IMR-90 (cell line): ENCODE results near the gene ING5. TPM values are rescaled to one million over a fixed set of nuclear protein-coding genes. Genes with fewer than 3 reads are reported as not detected.

ENCODE experiments used
- ATAC-seq: fragments of 200-7000 bp; cut with Tn5 transposase; 2 replicates; pipeline ENCODE4 v1.9.1; 2020; ENCODE audit warnings: low read depth, mild to moderate bottlenecking, moderate library complexity
- BruUV-seq: library from RNA; stranded (reverse); fragments of 400-500 nt; replicated peaks from 2 replicates; lab custom pipeline; 2021; lab: Mats Ljungman, UMichigan
- CTCF ChIA-PET: fragments of 300-600 bp; formaldehyde crosslinking; extraction: SDS; loops from one replicate; lab custom pipeline; 2021; ENCODE audit warnings: antibody characterized with exemption; lab: Yijun Ruan, JAX
- POLR2A ChIA-PET: fragments of 300-600 bp; sonication (Branson Sonifier 250); formaldehyde crosslinking; loops from one replicate; lab custom pipeline; 2022; ENCODE audit warnings: antibody characterized with exemption; ENCODE audit not compliant: unreplicated experiment; lab: Charles Lee
- DNase-seq: peaks from one replicate; pipeline ENCODE4 v3.0.0; 2013
- H2AFZ ChIP-seq: replicated peaks from 2 replicates; pipeline ENCODE3; 2013; ENCODE audit warnings: low read length, mild to moderate bottlenecking; ENCODE audit not compliant: poor library complexity
- H2AK5ac ChIP-seq: 2 replicates; pipeline ENCODE4 v1.6.1; 2013; ENCODE audit warnings: low read depth, low read length, inconsistent platforms
- H2AK9ac ChIP-seq: replicated peaks from 2 replicates; pipeline ENCODE3; 2013; ENCODE audit warnings: mild to moderate bottlenecking, low read depth, low read length, moderate library complexity; ENCODE audit not compliant: poor library complexity
- H2BK120ac ChIP-seq: 2 replicates; pipeline ENCODE4 v1.6.1; 2013; ENCODE audit warnings: low read depth, low read length, inconsistent platforms
- H2BK15ac ChIP-seq: 3 replicates; pipeline ENCODE4 v1.6.1; 2013; ENCODE audit warnings: low read depth, low read length, inconsistent platforms
- H2BK20ac ChIP-seq: 2 replicates; pipeline ENCODE4 v1.6.1; 2013; ENCODE audit warnings: low read depth, mild to moderate bottlenecking, inconsistent platforms, low read length, moderate library complexity
- H2BK5ac ChIP-seq: 2 replicates; pipeline ENCODE4 v1.6.1; 2013; ENCODE audit warnings: mild to moderate bottlenecking, low read depth, low read length, inconsistent platforms; ENCODE audit not compliant: poor library complexity, severe bottlenecking
- H3K14ac ChIP-seq: replicated peaks from 2 replicates; pipeline ENCODE4 v1.6.1; 2013; ENCODE audit warnings: low read depth, low read length, inconsistent platforms
- H3K18ac ChIP-seq: 2 replicates; pipeline ENCODE4 v1.6.1; 2013; ENCODE audit warnings: low read depth, low read length, control low read depth
- H3K23ac ChIP-seq: 2 replicates; pipeline ENCODE4 v1.6.1; 2013; ENCODE audit warnings: low read depth, low read length, inconsistent platforms
- H3K27ac ChIP-seq: 2 replicates; pipeline ENCODE4 v1.5.1; 2013; ENCODE audit warnings: mild to moderate bottlenecking, control low read depth, low read length; ENCODE audit not compliant: insufficient read depth
- H3K27me3 ChIP-seq: 2 replicates; pipeline ENCODE4 v1.6.1; 2013; ENCODE audit warnings: low read length; ENCODE audit not compliant: control insufficient read depth, insufficient read depth
- H3K36me3 ChIP-seq: 2 replicates; pipeline ENCODE4 v1.6.1; 2013; ENCODE audit warnings: low read length, mixed read lengths; ENCODE audit not compliant: control insufficient read depth, insufficient read depth
- H3K4ac ChIP-seq: 2 replicates; pipeline ENCODE4 v1.6.1; 2013; ENCODE audit warnings: low read depth, low read length, inconsistent platforms
- H3K4me1 ChIP-seq: 2 replicates; pipeline ENCODE4 v1.6.1; 2013; ENCODE audit warnings: low read length, mixed read lengths; ENCODE audit not compliant: control insufficient read depth, insufficient read depth
- H3K4me2 ChIP-seq: 2 replicates; pipeline ENCODE4 v1.6.1; 2013; ENCODE audit warnings: low read depth, mild to moderate bottlenecking, control low read depth, low read length, moderate library complexity
- H3K4me3 ChIP-seq: 2 replicates; pipeline ENCODE4 v1.5.1; 2013; ENCODE audit warnings: low read depth, mild to moderate bottlenecking, control low read depth, low read length, moderate library complexity; ENCODE audit not compliant: insufficient read depth
- H3K56ac ChIP-seq: 2 replicates; pipeline ENCODE4 v1.6.1; 2013; ENCODE audit warnings: low read length, inconsistent platforms; ENCODE audit not compliant: insufficient read depth; ENCODE audit errors: extremely low read depth
- H3K79me1 ChIP-seq, 2 experiments: 2 replicates each; pipeline ENCODE4 v1.6.1; 2013; ENCODE audit warnings: low read length in 2 of 2, inconsistent platforms in 1 of 2, low read depth in 1 of 2
- H3K9ac ChIP-seq: 2 replicates; pipeline ENCODE4 v1.6.1; 2013; ENCODE audit warnings: low read depth, low read length, control low read depth
- H3K9me1 ChIP-seq: 2 replicates; pipeline ENCODE4 v1.6.1; 2013; ENCODE audit warnings: low read length, inconsistent platforms; ENCODE audit not compliant: insufficient read depth
- H3K9me3 ChIP-seq: 2 replicates; pipeline ENCODE4 v1.6.1; 2013; ENCODE audit warnings: low read length; ENCODE audit not compliant: control insufficient read depth, insufficient read depth
- H4K20me1 ChIP-seq: 2 replicates; pipeline ENCODE4 v1.6.1; 2013; ENCODE audit warnings: low read length, inconsistent platforms; ENCODE audit not compliant: insufficient read depth
- H4K5ac ChIP-seq: 2 replicates; pipeline ENCODE4 v1.6.1; 2013; ENCODE audit warnings: mild to moderate bottlenecking, low read depth, low read length, control low read depth
- H4K8ac ChIP-seq, 2 experiments: 2 replicates each; pipeline ENCODE4 v1.6.1; 2013; ENCODE audit warnings: low read depth in 2 of 2, low read length in 2 of 2, control low read depth in 1 of 2, inconsistent platforms in 1 of 2
- H4K91ac ChIP-seq: 2 replicates; pipeline ENCODE4 v1.6.1; 2013; ENCODE audit warnings: low read depth, low read length, inconsistent platforms; ENCODE audit not compliant: insufficient read depth
- BHLHE40 ChIP-seq: fragments of 150-350 bp; IDR thresholded peaks from 2 replicates; pipeline ENCODE4 v1.6.1; 2016; ENCODE audit warnings: mild to moderate bottlenecking, low read depth, low read length
- CHD1 ChIP-seq: IDR thresholded peaks from 2 replicates; pipeline ENCODE4 v1.6.1; 2012; ENCODE audit warnings: low read depth, low read length, improper control_type of control experiment
- FOS ChIP-seq: fragments of 150-350 bp; IDR thresholded peaks from 2 replicates; pipeline ENCODE4 v1.6.1; 2016; ENCODE audit warnings: low read depth, low read length
- MAFK ChIP-seq: IDR thresholded peaks from 2 replicates; pipeline ENCODE4 v1.6.1; 2012; ENCODE audit warnings: low read depth, low read length, improper control_type of control experiment
- MXI1 ChIP-seq: IDR thresholded peaks from 2 replicates; pipeline ENCODE4 v1.6.1; 2012; ENCODE audit warnings: low read depth, mild to moderate bottlenecking, low read length, moderate library complexity, borderline replicate concordance
- NFE2L2 ChIP-seq: fragments of 150-350 bp; IDR thresholded peaks from 2 replicates; pipeline ENCODE4 v1.6.1; 2016; ENCODE audit warnings: low read depth, mild to moderate bottlenecking, low read length
- RAD21 ChIP-seq: IDR thresholded peaks from 2 replicates; pipeline ENCODE4 v1.6.1; 2012; ENCODE audit warnings: low read length, improper control_type of control experiment
- RFX5 ChIP-seq: IDR thresholded peaks from 2 replicates; pipeline ENCODE4 v1.8.0; 2012; ENCODE audit warnings: low read depth, mild to moderate bottlenecking, low read length, moderate library complexity
- WGBS, 2 experiments: methylation state at CpG; one replicate each; pipeline versions ENCODE4 v1.1.5 to v1.1.7; 2013; ENCODE audit warnings: missing lambda C conversion rate in 2 of 2; ENCODE audit not compliant: insufficient read length in 1 of 2; ENCODE audit errors: extremely low coverage in 2 of 2; 5-methylcytosine and 5-hydroxymethylcytosine counted together
- dilution Hi-C: fragments of 300-500 bp; cut with HindIII; formaldehyde crosslinking; loops from one replicate; pipeline ENCODE4 v1.14.3; 2018; ENCODE audit warnings: low sequenced_read_pairs; ENCODE audit not compliant: unreplicated experiment
- in situ Hi-C: fragments of 300-500 bp; cut with MboI; formaldehyde crosslinking; loops from 3 replicates; pipeline ENCODE4 v1.14.3; 2019; ENCODE audit warnings: low sequenced_read_pairs, inconsistent platforms, mixed read lengths
- intact Hi-C: fragments of 100-400 bp; cut with micrococcal nuclease; formaldehyde crosslinking; loops from 2 replicates; pipeline ENCODE4 v1.10.0; 2022
- polyA plus RNA-seq, 3 experiments: library from polyadenylated mRNA; depleted of rRNA; stranded (reverse); fragments of >200 nt; gene quantifications; 2 replicates each; pipeline ENCODE4 v1.2.3, GENCODE V29; 2012; ENCODE audit warnings: low replicate concordance in 1 of 3
- total RNA-seq: library from RNA; depleted of rRNA; stranded (reverse); fragments of >200 nt; gene quantifications from 2 replicates; pipeline ENCODE4 v1.2.3, GENCODE V29; 2012
- TF ChIP-seq, protein P1 (sequence below): fragments of 150-350 bp; IDR thresholded peaks from 2 replicates; pipeline ENCODE4 v1.6.1; 2016; ENCODE audit warnings: low read depth, mild to moderate bottlenecking, low read length, moderate library complexity, borderline replicate concordance

Gene ING5
- total and polyA plus RNA-seq, 2 of the 4 experiments (the other 2 are of a cell fraction), result 36.1 to 38.9 TPM

DNA sequence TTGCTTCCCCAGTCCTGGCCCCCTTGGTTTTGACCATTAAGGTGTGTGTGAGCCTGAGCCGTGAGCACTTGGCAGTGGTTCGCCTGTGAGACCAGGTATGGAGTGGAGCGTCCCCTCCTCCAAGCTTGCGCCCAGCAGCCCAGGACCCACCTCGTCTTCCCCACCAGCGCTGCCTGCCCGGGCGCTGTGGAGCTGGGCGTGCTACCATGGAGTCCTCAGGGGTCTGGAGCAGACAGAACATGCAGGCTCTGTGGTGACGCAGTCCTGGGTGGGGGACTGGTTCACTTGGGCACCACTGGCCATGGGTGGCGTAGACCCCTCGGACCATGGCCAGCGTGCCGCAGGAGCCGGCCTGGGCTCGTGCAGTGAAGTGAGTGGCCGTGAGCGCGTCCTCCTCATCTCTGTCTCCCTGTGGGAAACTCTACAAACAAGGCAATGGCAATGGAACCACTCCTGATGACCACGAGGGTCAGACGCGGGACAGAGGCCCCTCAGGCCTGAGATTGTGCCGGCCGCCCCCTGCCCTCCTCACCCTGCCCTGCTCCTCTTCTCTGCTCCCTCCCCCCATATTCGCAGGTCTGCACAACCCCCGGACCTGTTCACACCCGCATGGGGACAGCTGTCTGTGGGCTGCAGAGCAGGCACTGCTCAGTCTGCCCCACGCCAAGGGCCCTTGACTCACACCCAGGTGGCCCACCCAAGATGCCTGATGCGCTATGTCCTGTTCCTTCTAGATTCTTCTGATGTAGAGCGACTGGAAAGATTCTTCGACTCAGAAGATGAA, 30.2 kb upstream of the ING5 start (continued):
- TF ChIP-seq MXI1, result no peak

GRCh38 chr2:241672243-241673188, 29.3 kb upstream of the ING5 start:
- in situ Hi-C loops, result loop anchor here (25.0 kb wide), 1 partner anchor 810 kb away; the partner anchor contains the start of gene AGXT
- H3K14ac ChIP-seq, result no peak overlapping the region
- no peak overlapping the region for H4K5ac ChIP-seq
- peaks cover 71% of the 10 kb centered on the region for H3K36me3 ChIP-seq
- no TSS peak for BruUV-seq
- dilution Hi-C loops, result no loop called here
- ChIA-PET CTCF (no interaction called here), POLR2A (no interaction called here)
- H2BK15ac ChIP-seq, result no peak overlapping the region
- H3K18ac ChIP-seq, result no peak overlapping the region
- no peak overlapping the region for H4K8ac ChIP-seq
- H2AK5ac ChIP-seq, result no peak overlapping the region
- H2AK9ac ChIP-seq, result no peak overlapping the region
- peak overlapping the region; percentile 19 for H2AFZ ChIP-seq
- no peak overlapping the region for H3K4ac ChIP-seq
- no peaks in the 10 kb centered on the region for H3K9me3 ChIP-seq
- H3K4me3 ChIP-seq, result no peak overlapping the region
- no peak overlapping the region for H3K4me2 ChIP-seq
- ATAC-seq (no peak), DNase-seq (no peak)
- no peak overlapping the region for H3K23ac ChIP-seq
- no peak overlapping the region for H3K27ac ChIP-seq
- 92% methylated on average over 17 of the region's 42 CpGs; no CpG with 5 or more reads in 1 of the 2 experiments for WGBS, 2 experiments
- no peak overlapping the region for H2BK120ac ChIP-seq
- TF ChIP-seq BHLHE40 (no peak), FOS (no peak), MXI1 (no peak), RFX5 (no peak), MAFK (no peak), NFE2L2 (no peak), CHD1 (no peak), RAD21 (no peak)
- TF ChIP-seq, protein P1, sequence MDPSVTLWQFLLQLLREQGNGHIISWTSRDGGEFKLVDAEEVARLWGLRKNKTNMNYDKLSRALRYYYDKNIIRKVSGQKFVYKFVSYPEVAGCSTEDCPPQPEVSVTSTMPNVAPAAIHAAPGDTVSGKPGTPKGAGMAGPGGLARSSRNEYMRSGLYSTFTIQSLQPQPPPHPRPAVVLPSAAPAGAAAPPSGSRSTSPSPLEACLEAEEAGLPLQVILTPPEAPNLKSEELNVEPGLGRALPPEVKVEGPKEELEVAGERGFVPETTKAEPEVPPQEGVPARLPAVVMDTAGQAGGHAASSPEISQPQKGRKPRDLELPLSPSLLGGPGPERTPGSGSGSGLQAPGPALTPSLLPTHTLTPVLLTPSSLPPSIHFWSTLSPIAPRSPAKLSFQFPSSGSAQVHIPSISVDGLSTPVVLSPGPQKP, result no peak
- no peak overlapping the region for H2BK5ac ChIP-seq
- H3K27me3 ChIP-seq, result no peaks in the 10 kb centered on the region
- H3K9me1 ChIP-seq, result no peaks in the 10 kb centered on the region
- H4K91ac ChIP-seq, result no peak overlapping the region
- H3K4me1 ChIP-seq, result no peaks in the 10 kb centered on the region
- H4K20me1 ChIP-seq, result 0 out of 2 replicates have a peak, but pooled peaks cover 4% of the 10 kb centered on the region
- no peak overlapping the region for H3K9ac ChIP-seq
- H2BK20ac ChIP-seq, result no peak overlapping the region
- intact Hi-C loops, result no loop called here
- peaks cover 0 to 7% of the 10 kb centered on the region in 2 experiments; a peak in 1 of 4 replicates for H3K79me1 ChIP-seq
- no peak overlapping the region for H3K56ac ChIP-seq
